Measurements from ENCODE around the gene SH2D1B.
"Not testable (repeated sequence)": the region's sequence is repeated elsewhere in the genome, so short reads cannot be mapped to it uniquely, and the experiment has no call there.

SH2D1B gene

DNA sequence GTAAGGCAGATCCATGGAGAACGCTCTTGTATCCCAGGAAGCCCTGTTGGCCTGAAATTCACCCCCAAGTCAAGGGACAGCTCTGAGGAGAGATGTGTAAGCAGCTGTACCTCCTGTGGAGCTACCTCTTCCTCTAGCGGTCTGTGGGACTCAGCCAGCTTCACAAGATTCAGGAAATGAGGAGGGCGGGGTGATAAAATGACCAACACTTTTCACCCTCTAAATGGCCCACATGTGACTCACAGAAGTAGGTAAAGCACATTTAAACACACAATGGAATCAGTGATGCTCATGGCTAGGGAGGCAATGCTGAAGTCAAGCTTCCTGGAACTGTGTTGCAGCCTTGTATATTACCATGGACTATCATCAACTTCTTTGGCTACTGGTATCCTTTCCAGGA, at the start of gene SH2D1B:
TSS of gene SH2D1B (minus strand) at position 135 of the 400 bp plus-strand sequence. CDS start at position 15, 120 bp downstream.
- DNase-seq (ENCODE audit: low spot score): no peak

DNA sequence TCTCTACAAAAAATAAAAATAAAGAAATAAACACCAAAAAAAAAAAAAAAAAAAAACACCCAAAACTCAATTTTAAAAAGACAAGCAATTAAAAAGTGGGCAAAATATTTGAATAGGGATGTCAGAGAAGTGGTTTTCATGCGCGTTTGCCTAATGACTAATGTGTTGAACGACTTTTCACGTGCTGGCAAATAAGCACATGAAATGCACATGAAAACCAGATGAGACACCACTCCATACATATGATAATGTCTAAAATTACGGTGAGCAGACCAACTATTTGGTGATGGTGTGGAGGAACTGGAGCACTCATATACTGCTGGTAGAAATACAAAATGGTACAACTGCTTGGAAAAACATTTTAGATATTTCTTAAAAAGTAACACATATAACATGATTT, 46.3 kb upstream of the SH2D1B start:
- no peak for DNase-seq (ENCODE audit: low spot score)

DNA sequence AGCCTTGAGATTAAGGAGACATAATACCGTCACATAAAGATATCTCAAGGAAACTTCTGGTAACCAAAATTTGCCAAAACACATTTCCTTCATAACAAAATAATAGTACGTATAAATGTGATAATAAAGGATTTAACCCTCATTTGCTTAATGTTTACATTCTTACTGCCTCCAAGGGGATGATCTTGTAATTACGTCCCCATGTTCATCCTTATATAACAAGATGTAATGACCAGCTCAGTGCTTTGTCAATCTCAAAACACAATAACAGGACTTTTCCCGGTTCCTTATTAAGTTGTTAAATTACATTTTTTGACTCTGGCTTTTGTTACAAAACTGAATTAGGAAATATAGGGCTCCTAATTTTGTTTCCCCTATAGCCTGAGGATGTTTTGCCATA, 44.4 kb upstream of the SH2D1B start:
- no peak for DNase-seq (ENCODE audit: low spot score)

DNA sequence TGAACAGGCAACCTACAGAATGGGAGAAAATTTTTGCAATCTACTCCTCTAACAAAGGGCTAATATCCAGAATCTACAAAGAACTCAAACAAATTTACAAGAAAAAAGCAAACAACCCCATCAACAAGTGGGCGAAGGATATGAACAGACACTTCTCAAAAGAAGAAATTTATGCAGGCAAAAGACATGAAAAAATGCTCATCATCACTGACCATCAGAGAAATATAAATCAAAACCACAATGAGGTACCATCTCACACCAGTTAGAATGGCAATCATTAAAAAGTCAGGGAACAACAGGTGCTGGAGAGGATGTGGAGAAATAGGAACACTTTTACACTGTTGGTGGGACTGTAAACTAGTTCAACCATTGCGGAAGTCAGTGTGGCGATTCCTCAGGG, 42.4 kb upstream of the SH2D1B start:
- not testable (repeated sequence) for DNase-seq (ENCODE audit: low spot score)

- no peak for DNase-seq (ENCODE audit: low spot score)
Measured at GRCh38 chr1:162446946-162447345, 35.0 kb upstream of the SH2D1B start.

GRCh38 chr1:162444903-162445302, 33.0 kb upstream of the SH2D1B start:
- DNase-seq (ENCODE audit: low spot score): no peak

DNA sequence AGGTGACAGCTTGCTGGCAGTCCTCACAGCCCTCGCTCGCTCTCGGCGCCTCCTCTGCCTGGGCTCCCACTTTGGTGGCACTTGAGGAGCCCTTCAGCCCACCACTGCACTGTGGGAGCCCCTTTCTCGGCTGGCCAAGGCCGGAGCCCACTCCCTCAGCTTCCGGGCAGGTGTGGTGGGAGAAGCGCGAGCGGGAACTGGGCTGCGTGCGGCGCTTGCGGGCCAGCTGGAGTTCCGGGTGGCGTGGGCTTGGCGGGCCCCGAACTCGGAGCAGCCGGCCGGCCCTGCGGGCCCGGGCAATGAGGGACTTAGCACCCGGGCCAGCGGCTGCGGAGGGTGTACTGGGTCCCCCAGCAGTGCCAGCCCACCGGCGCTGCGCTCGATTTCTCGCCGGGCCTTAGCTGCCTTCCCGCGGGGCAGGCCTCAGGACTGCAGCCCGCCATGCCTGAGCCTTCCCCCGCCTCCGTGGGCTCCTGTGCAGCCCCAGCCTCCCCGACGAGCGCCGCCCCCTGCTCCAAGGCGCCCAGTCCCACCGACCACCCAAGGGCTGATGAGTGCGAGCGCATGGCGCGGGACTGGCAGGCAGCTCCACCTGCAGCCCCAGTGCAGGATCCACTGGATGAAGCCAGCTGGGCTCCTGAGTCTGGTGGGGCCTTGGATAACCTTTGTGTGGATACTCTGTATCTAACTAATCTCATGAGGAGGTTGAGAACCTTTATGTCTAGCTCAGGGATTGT, 21.2 kb upstream of the SH2D1B start:
- not testable (repeated sequence) for DNase-seq (ENCODE audit: low spot score)

GRCh38 chr1:162430583-162430982, 18.6 kb upstream of the SH2D1B start:
- no peak for DNase-seq (ENCODE audit: low spot score)

DNA sequence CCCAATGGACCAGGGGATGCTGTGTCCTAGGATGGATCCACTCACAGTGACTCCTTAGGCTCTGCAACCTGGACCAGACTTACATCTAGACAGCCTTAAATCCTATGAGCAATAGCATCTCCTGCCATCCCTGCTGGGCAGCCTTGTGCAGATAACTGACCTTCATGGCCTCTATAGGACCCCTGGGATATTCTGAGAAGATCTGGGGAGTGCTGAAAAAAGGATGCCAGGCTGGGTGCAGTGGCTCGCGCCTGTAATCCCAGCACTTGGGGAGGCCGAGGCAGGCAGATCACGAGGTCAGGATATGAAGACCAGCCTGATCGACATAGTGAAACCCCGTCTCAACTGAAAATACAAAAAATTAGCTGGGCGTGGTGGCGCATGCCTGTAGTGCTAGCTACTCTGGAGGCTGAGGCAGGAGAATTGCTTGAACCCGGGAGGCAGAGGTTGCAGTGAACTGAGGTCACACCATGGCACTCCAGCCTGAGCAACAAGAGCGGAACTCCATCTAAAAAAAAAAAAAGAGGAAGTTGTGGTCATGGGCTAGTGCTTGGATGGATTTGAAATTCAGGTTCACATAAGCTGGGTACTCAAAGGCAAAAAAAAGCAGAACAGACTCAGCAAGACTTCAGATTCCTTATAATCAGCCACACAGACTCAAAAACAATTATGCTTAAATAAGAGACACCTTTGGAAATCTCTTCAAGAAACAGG, 10.9 kb upstream of the SH2D1B start:
- no peak for DNase-seq (ENCODE audit: low spot score)

DNA sequence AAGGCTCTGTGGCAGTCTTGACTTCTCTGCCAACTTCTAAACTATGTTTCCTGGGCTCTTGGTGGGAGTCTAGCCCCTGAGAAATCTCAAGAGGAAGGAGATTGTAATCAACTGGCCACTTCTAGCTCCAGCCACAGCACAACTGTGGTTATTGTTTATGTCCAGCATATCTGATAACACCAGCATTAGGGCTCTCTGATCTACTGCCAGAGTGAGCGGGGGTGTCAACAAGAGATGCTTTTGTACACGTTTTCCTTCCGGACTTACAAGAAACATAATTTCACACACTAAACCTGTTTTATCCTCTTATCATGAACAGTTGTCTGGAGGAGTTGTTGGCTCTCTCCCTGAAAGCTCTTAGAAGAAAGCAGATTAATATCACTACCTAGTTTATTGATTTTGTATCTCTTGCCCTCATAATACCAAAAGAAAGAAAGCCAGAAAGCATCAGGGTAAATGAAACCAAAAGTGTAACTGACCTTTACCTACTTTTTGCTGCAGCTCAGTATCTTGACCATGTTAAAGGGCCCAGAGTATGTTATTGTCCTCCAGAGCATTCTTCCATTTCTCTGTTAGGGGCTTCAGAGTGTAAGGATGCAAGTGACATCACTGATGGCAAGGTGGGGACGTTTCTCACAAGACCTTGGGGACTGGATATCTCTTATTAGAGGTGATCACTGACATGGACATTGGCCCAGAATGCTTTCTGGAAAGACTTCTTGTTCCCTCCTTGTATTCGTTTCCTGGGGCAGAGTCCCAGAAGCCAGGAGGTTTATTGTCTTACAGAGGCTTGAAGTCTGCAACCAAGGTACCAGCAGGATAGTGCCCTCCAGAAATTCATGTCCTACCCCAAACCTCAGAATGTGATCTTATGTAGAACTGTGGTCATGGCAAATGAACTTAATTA, 9.6 kb upstream of the SH2D1B start:
- DNase-seq (ENCODE audit: low spot score): no peak

- no peak for DNase-seq (ENCODE audit: low spot score)
Measured at GRCh38 chr1:162420120-162420519, 8.2 kb upstream of the SH2D1B start.

DNA sequence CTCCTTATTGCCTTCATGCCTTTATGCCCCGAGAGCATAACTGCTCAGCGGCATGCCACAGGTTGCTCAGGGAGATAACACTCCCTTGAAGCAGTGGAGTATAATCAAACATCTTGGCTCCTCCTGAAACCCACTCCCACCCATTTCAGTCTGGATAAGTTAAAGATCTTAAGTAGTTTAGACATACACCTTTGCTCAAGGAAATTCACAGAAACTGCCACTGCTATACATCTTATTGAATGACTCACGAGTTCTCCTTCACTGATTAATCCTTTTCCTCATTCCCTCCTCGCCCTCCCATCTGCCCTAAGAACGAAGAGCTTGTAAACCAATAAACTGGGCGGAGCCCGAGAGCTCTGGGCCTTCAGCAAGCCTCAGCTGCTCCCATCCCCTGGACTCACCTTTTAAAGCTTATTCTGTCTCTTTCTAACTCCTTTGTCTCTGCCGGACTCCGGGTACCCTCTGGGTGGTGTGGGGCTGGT, 7.6 kb upstream of the SH2D1B start:
- not testable (repeated sequence) for DNase-seq (ENCODE audit: low spot score)

DNA sequence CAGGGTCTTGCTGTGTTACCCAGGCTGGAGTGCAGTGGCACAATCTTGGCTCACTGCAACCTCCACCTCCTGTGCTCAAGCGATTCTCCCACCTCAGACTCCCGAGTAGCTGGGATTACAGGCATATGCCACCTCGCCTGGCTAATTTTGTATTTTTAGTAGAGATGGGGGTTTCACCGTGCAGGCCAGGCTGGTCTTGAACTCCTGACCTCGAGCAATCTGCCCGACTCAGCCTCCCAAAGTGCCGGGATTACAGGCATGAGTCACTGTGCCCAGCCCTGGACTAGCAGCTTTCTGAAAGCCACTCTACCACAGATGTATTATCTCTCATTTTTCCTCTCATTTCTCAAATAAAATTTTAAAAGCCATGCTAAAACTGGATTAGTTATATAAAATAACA, 6.6 kb upstream of the SH2D1B start:
- not testable (repeated sequence) for DNase-seq (ENCODE audit: low spot score)

DNA sequence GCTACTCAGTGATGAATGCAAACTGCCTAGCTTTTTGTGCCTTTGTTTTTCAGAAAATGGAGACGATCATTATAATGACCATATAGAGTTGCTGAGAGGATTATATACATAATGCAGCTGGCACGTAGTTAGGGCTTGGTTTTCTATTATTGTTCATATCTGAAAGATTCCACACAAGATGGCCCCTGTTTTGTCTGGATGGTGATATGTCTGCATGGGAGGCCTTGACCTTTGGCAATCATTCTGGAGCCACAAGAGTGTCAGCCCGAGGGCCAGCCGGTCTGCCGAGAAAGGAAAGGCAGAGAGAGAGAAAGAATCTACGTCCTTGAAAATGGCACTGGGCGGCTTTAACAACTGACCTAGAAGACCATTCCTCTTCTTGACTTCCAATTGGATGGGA, 5.7 kb upstream of the SH2D1B start:
- DNase-seq (ENCODE audit: low spot score): no peak

DNA sequence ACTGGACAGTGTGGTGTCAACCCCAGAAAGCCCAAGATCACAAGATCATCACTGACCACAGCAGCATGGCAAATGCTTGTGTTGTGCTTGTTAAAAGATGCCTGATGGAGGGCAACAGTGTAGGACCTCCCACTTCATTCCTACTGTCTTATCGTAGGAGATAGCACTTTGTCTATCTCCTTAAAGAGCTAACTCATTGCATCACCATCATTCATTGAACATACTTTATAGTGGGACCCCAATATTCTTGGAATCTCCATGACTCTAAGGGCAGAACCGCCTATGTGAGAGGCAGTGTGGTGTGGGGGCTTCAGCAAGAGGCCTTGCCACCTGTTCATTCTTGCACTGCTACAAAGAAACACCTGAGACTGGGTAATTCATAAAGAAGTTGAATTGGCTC, 5.0 kb upstream of the SH2D1B start:
- no peak for DNase-seq (ENCODE audit: low spot score)

GRCh38 chr1:162416215-162416614, 4.3 kb upstream of the SH2D1B start:
- DNase-seq (ENCODE audit: low spot score): no peak

DNA sequence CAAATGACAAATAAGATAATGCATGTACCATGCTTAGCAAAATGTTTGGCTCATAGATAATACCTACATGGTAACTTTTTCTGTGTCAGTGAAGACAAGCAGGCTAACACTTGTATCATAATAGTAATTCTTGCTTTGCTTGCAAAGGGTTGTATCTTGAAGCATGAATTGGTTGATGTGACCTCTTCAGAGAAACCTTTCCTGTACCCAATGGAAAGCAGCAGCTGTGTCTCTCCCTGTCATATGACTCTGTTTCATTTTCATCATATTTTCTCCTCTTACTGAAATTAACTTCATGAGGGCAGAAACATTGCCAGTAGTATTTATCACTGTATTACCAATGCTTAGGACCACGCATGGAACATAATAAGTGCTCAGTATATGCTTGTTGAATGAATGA, 4.4 kb downstream of the SH2D1B start:
- DNase-seq (ENCODE audit: low spot score): no peak

- no peak for DNase-seq (ENCODE audit: low spot score)
Measured at GRCh38 chr1:162406811-162407210, 5.1 kb downstream of the SH2D1B start.

DNA sequence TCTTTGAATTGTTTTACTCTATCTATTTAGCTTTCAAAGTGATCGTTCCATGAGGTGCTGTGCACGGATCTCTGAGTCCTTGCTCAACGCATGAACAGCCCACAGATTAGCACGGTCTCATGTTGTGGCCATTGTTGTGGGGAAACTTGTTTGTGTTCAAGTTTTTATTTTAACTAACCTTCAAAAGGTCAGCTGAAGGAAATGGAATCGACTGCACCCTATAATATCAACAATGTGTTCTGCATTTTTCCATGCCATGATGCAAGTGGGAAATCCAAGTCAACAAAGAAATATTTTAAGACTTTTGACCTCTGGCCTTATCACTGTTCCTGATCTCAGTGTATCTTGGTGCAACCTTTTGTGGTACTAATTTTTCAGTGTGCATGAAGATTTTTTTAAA, 6.1 kb downstream of the SH2D1B start:
- no peak for DNase-seq (ENCODE audit: low spot score)

DNA sequence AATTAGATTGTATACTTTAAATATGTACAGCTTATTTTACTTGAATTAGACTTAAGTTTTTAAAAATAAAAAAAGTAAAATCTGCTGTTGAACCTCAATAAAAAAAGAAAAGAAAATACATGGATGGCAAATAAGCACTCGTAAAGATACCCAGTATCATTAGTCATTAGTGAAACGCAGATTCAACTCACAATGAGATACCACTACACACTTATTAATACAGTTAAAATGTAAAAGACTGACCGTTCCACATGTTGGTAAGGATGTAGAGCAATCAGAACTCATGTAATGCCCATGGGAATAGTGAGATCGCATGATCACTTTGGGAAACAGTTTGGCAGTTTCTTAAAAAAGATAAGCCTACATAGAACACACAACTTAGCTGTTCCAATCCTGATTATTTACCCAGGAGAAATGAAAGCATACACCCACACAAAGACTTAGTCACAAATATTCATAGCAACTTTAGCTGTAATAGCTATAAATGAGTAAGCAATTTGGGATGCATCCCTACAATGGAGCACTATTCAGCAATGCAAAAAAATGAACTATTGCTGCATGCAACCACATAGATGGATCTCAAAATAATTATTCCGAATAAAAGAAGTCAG, 7.3 kb downstream of the SH2D1B start:
- no peak for DNase-seq (ENCODE audit: low spot score)

DNA sequence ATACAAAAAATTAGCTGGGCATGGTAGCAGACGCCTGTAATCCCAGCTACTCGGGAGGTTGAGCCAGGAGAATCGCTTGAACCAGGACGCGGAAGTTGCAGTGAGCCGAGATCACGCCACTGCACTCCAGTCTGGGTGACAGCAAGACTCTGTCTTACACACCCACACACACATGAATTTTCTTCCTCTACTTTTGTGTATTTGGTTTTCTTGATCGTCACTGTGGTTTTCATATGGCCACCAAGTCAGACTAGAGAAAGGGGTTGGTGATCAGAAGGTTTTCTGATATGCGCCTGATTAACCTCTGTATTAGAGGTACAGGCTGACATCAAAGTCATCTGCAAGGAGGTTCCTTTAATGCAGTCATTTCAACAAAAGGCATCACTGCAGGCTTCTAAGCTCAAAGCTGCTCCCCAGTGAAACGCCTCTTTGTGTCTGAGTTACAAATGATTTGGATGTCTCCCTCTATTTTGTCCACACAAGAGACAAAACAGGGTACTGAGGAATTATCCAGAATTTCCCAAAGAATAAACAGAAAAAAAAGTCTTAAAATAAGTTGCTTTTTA, 11.1 kb downstream of the SH2D1B start:
- no peak for DNase-seq (ENCODE audit: low spot score)
